ENCODE results near the gene VSIG8. TPM values are rescaled to one million over a fixed set of nuclear protein-coding genes. Genes with fewer than 3 reads are reported as not detected.

Gene VSIG8
- total and polyA plus RNA-seq, 2 donors (not counting 3 experiments of a cell fraction or from before 2014, with no cell fraction given): not detected

GRCh38 chr1:159882527-159882862, 20.0 kb upstream of the VSIG8 start:
- no peaks in the 10 kb centered on the region for H3K79me2 ChIP-seq (ENCODE audit: control insufficient read depth, insufficient read depth, low read length)
- TF ChIP-seq GATA2 (IDR thresholded peaks at IDR 0.05; ENCODE audit: insufficient read depth, insufficient read length, low read depth, low read length) (no peak), POLR2AphosphoS5 (IDR thresholded peaks at IDR 0.05; ENCODE audit: insufficient read depth, low read depth, low read length) (no peak), FOS (IDR thresholded peaks at IDR 0.05; ENCODE audit: borderline replicate concordance, insufficient read depth, low read length) (peak; percentile 41)
- no peaks in the 10 kb centered on the region for H3K9me3 ChIP-seq (replicated peaks; ENCODE audit: control insufficient read depth, insufficient read depth, low read length)
- H3K4me3 ChIP-seq (replicated peaks in 1 of 3; ENCODE audit: insufficient read depth in 1 of 3, low read depth in 1 of 3, low read length in 3 of 3): no peak overlapping the region
- no peak overlapping the region for H2AFZ ChIP-seq (ENCODE audit: low read depth, low read length)
- ChIA-PET POLR2A (no interaction called here), CTCF (interaction anchor here (1.3 to 5.0 kb wide), 3 partner anchors 8 to 102 kb away, joined by 4 to 36 read pairs (median 31); partner anchors contain the start of gene DUSP23)
- no peaks in the 10 kb centered on the region for H3K36me3 ChIP-seq (ENCODE audit: control insufficient read depth in 2 of 2, extremely low read depth in 1 of 2, insufficient read depth in 2 of 2, low read length in 2 of 2)
- intact Hi-C loops (cut with micrococcal nuclease) (loop anchor here (2.0 kb wide), 1 partner anchor 28 kb away; no protein-coding TSS in a partner anchor), dilution Hi-C loops (cut with MboI; ENCODE audit: extremely low pct_ligation_motif_present, low sequenced_read_pairs) (no loop called here)
- H3K9me1 ChIP-seq (replicated peaks; ENCODE audit: control insufficient read depth, extremely low read depth, insufficient read depth, low read length): no peaks in the 10 kb centered on the region
- no peak overlapping the region for H3K9ac ChIP-seq (replicated peaks; ENCODE audit: extremely low read depth, insufficient read depth, low read length)
- H3K27me3 ChIP-seq (ENCODE audit: control insufficient read depth in 2 of 2, insufficient read depth in 2 of 2, low read length in 2 of 2): no peaks in the 10 kb centered on the region
- DNase-seq (ENCODE audit: low read depth, low spot score) (peak; percentile 28), FAIRE-seq (peak; percentile 55)
- H3K4me2 ChIP-seq (ENCODE audit: insufficient read depth, low read length): peak overlapping the region; percentile 65
- H3K4me1 ChIP-seq (ENCODE audit: control insufficient read depth, extremely low read depth, insufficient read depth, low read length): peaks cover 16% of the 10 kb centered on the region
- H3K27ac ChIP-seq (ENCODE audit: insufficient read depth, low read depth, low read length): peak overlapping the region; percentile 70
- H4K20me1 ChIP-seq (replicated peaks; ENCODE audit: control insufficient read depth, extremely low read depth, insufficient read depth, low read length): no peaks in the 10 kb centered on the region
- BruUV-seq (replicated peaks): no TSS peak

DNA sequence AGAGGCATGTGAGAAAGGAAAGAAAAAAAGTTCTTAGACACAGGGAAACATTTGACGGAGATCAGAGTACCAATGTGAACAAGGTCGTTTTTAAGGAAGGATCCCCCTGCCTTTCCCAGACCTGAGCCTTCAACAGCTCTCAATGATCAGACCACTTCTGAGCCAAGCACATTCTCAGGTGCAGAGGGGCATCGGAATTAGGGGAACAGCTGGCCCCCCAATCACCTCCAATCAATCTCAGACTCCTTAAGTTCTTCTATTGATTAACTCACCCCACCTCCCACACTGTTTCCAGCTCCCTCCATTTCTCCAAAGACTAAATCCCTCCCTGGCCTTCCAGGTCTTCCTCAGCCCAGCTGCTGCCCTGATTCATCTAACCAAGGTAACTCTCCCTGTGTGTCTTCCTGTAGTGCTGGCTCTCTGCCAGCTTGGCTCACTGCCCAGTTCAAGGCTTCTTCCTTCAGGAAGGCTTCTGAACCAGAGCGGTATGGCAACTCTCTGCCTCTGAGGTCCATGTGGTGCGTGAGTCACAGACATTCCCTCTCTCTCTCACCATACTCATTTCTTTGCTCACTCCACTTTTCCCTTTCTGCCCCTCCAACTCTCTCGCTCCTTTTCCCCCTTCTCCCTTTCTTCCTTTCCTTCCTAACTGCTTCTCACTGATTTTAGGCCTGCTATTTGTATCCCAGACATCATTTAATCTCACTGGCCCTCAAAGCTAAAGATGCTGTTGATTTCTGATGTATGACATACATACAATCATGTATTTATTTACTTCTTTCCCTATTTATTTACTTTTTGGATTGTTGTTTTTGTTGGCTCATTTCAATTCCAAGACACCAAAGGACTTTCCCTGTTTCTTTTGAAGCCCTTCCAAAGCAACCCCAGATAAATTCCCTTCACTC, 19.4 kb upstream of the VSIG8 start:
- Histone ChIP-seq H3K4me3 (replicated peaks in 1 of 3; ENCODE audit: insufficient read depth in 1 of 3, low read depth in 1 of 3, low read length in 3 of 3) (no peak overlapping the region), H3K79me2 (ENCODE audit: control insufficient read depth, insufficient read depth, low read length) (no peaks in the 10 kb centered on the region), H3K27me3 (ENCODE audit: control insufficient read depth in 2 of 2, insufficient read depth in 2 of 2, low read length in 2 of 2) (no peaks in the 10 kb centered on the region), H4K20me1 (replicated peaks; ENCODE audit: control insufficient read depth, extremely low read depth, insufficient read depth, low read length) (no peaks in the 10 kb centered on the region), H3K9me3 (replicated peaks; ENCODE audit: control insufficient read depth, insufficient read depth, low read length) (no peaks in the 10 kb centered on the region), H3K9ac (replicated peaks; ENCODE audit: extremely low read depth, insufficient read depth, low read length) (no peak overlapping the region), H3K4me1 (ENCODE audit: control insufficient read depth, extremely low read depth, insufficient read depth, low read length) (peaks cover 16% of the 10 kb centered on the region), H3K36me3 (ENCODE audit: control insufficient read depth in 2 of 2, extremely low read depth in 1 of 2, insufficient read depth in 2 of 2, low read length in 2 of 2) (no peaks in the 10 kb centered on the region), H2AFZ (ENCODE audit: low read depth, low read length) (no peak overlapping the region), H3K9me1 (replicated peaks; ENCODE audit: control insufficient read depth, extremely low read depth, insufficient read depth, low read length) (no peaks in the 10 kb centered on the region), H3K4me2 (ENCODE audit: insufficient read depth, low read length) (peak overlapping the region; percentile 65), H3K27ac (ENCODE audit: insufficient read depth, low read depth, low read length) (peak overlapping the region; percentile 70)
- TF ChIP-seq GATA2 (IDR thresholded peaks at IDR 0.05; ENCODE audit: insufficient read depth, insufficient read length, low read depth, low read length) (no peak), JUN (IDR thresholded peaks at IDR 0.05; ENCODE audit: borderline replicate concordance, insufficient read depth, insufficient read length, low read depth) (peak; percentile 69), FOS (IDR thresholded peaks at IDR 0.05; ENCODE audit: borderline replicate concordance, insufficient read depth, low read length) (peak; percentile 91), POLR2AphosphoS5 (IDR thresholded peaks at IDR 0.05; ENCODE audit: insufficient read depth, low read depth, low read length) (peak; percentile 84), POLR2A (IDR thresholded peaks at IDR 0.05; ENCODE audit: low read depth, low read length) (peak; percentile 40), MYC (IDR thresholded peaks at IDR 0.05; ENCODE audit: low read depth, low read length) (peak; percentile 91)
- TF ChIP-seq, protein P1, sequence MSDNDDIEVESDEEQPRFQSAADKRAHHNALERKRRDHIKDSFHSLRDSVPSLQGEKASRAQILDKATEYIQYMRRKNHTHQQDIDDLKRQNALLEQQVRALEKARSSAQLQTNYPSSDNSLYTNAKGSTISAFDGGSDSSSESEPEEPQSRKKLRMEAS (IDR thresholded peaks at IDR 0.05; ENCODE audit: insufficient read depth, insufficient read length): peak; percentile 51
- TF ChIP-seq, protein P2, sequence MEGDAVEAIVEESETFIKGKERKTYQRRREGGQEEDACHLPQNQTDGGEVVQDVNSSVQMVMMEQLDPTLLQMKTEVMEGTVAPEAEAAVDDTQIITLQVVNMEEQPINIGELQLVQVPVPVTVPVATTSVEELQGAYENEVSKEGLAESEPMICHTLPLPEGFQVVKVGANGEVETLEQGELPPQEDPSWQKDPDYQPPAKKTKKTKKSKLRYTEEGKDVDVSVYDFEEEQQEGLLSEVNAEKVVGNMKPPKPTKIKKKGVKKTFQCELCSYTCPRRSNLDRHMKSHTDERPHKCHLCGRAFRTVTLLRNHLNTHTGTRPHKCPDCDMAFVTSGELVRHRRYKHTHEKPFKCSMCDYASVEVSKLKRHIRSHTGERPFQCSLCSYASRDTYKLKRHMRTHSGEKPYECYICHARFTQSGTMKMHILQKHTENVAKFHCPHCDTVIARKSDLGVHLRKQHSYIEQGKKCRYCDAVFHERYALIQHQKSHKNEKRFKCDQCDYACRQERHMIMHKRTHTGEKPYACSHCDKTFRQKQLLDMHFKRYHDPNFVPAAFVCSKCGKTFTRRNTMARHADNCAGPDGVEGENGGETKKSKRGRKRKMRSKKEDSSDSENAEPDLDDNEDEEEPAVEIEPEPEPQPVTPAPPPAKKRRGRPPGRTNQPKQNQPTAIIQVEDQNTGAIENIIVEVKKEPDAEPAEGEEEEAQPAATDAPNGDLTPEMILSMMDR (IDR thresholded peaks at IDR 0.05; ENCODE audit: extremely low read depth in 1 of 2, insufficient read depth in 1 of 2, low read depth in 1 of 2, low read length in 2 of 2): no peak
- BruUV-seq (replicated peaks): TSS peak; percentile 97
- ChIA-PET CTCF (interaction anchor here (1.1 to 5.0 kb wide), 5 partner anchors 9 to 101 kb away, joined by 3 to 36 read pairs (median 4); partner anchors contain the start of gene DUSP23), POLR2A (no interaction called here)
- FAIRE-seq: peak; percentile 96
- DNase-seq (ENCODE audit: low read depth, low spot score): peak; percentile 89
- intact Hi-C loops (cut with micrococcal nuclease): loop anchor here (2.0 kb wide), 1 partner anchor 27 kb away; no protein-coding TSS in a partner anchor
- dilution Hi-C loops (cut with MboI; ENCODE audit: extremely low pct_ligation_motif_present, low sequenced_read_pairs): no loop called here
